SK-N-MC (cell line): ENCODE data around the gene WDR90.

ENCODE experiments used
- DNase-seq: peaks from one replicate; pipeline ENCODE4 v3.0.0-alpha.2; 2011; ENCODE audit warnings: low read depth, low spot score
- H3K27ac ChIP-seq: fragments of 200-600 bp; sonication (generic); 2 replicates; pipeline ENCODE4 v1.5.1; 2016; ENCODE audit warnings: mixed run types
- H3K36me3 ChIP-seq: fragments of 200-600 bp; sonication (generic); 2 replicates; pipeline ENCODE4 v1.6.1; 2017; ENCODE audit warnings: antibody characterized with exemption, low read length, mixed read lengths; ENCODE audit not compliant: insufficient read depth
- H3K4me3 ChIP-seq: fragments of 200-600 bp; sonication (generic); 2 replicates; pipeline ENCODE4 v1.5.1; 2016
- H3K9ac ChIP-seq: fragments of 200-600 bp; sonication (generic); 2 replicates; pipeline ENCODE4 v1.8.0; 2017; ENCODE audit warnings: mixed run types, mixed read lengths; ENCODE audit not compliant: insufficient read length
- H3K9me3 ChIP-seq: fragments of 200-600 bp; sonication (generic); 2 replicates; pipeline ENCODE4 v1.6.1; 2017; ENCODE audit warnings: low read depth, mild to moderate bottlenecking, antibody characterized with exemption, low read length, moderate library complexity, mixed read lengths
- EZH2 ChIP-seq: fragments of 200-600 bp; sonication (generic); IDR thresholded peaks from one replicate; pipeline ENCODE4 v1.6.1; 2017; ENCODE audit warnings: antibody characterized with exemption
- FOXP2 ChIP-seq: optimal IDR thresholded peaks from 2 replicates; pipeline ENCODE3; 2011; ENCODE audit warnings: mild to moderate bottlenecking, moderate library complexity; ENCODE audit not compliant: insufficient read depth; ENCODE audit errors: extremely low read length, control extremely low read depth
- POLR2AphosphoS5 ChIP-seq: IDR thresholded peaks from 2 replicates; pipeline ENCODE4 v1.6.1; 2012; ENCODE audit warnings: mild to moderate bottlenecking, low read depth, low read length, borderline replicate concordance

Gene WDR90

GRCh38 chr16:661184-661821, 12.1 kb downstream of the WDR90 start:
- no peak for DNase-seq
- TF ChIP-seq EZH2 = no peak
- no peak for TF ChIP-seq FOXP2
- TF ChIP-seq POLR2AphosphoS5 = no peak
- Histone ChIP-seq H3K4me3 (no peak overlapping the region), H3K9me3 (no peaks in the 10 kb centered on the region), H3K36me3 (no peaks in the 10 kb centered on the region; the same call in 1 of the 2 replicates), H3K9ac (peak overlapping the region; percentile 26), H3K27ac (0 out of 2 replicates have a peak overlapping the region, but pooled peaks have one; percentile 36)

- no peak for TF ChIP-seq EZH2
- no peak for TF ChIP-seq FOXP2
- TF ChIP-seq POLR2AphosphoS5 = no peak
- Histone ChIP-seq H3K9ac (no peak overlapping the region), H3K36me3 (no peaks in the 10 kb centered on the region; the same call in 1 of the 2 replicates), H3K4me3 (no peak overlapping the region), H3K9me3 (no peaks in the 10 kb centered on the region), H3K27ac (no peak overlapping the region)
- no peak for DNase-seq
Observed at GRCh38 chr16:662095-662494, 12.9 kb downstream of the WDR90 start.

DNA sequence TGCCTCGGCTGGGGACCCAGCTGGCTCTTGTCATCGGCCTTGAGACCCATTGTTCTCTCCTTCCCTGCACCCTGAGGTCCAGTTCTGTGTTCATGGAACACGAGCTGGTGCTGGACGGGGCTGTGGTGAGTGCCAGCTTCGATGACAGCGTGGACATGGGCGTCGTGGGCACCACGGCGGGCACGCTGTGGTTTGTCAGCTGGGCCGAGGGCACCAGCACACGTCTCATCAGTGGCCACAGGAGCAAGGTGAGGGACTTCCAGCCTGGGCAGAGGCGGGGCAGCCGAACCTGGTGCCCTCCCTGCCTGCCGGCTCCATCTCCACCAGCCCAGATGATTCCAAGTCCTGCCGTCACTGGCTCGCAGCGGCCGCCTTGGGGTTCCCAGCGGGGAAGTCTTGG, 13.4 kb downstream of the WDR90 start:
- no peak overlapping the region for H3K9ac ChIP-seq

GRCh38 chr16:666572-666971, 17.4 kb downstream of the WDR90 start:
- H3K27ac ChIP-seq = no peak overlapping the region
- no peak for DNase-seq
- TF ChIP-seq EZH2 (no peak), POLR2AphosphoS5 (no peak), FOXP2 (no peak)
- no peak overlapping the region for H3K4me3 ChIP-seq
- no peak overlapping the region for H3K9ac ChIP-seq
- H3K9me3 ChIP-seq = no peaks in the 10 kb centered on the region
- peaks cover 25% of the 10 kb centered on the region; the same call in 1 of the 2 replicates for H3K36me3 ChIP-seq

More for the DNA sequence above, 13.4 kb downstream of the WDR90 start:
- Histone ChIP-seq H3K9me3 (no peaks in the 10 kb centered on the region), H3K36me3 (no peaks in the 10 kb centered on the region; the same call in 1 of the 2 replicates), H3K27ac (no peak overlapping the region), H3K4me3 (no peak overlapping the region)
- no peak for TF ChIP-seq EZH2
- TF ChIP-seq FOXP2 = no peak
- TF ChIP-seq POLR2AphosphoS5 = no peak
- DNase-seq = no peak

DNA sequence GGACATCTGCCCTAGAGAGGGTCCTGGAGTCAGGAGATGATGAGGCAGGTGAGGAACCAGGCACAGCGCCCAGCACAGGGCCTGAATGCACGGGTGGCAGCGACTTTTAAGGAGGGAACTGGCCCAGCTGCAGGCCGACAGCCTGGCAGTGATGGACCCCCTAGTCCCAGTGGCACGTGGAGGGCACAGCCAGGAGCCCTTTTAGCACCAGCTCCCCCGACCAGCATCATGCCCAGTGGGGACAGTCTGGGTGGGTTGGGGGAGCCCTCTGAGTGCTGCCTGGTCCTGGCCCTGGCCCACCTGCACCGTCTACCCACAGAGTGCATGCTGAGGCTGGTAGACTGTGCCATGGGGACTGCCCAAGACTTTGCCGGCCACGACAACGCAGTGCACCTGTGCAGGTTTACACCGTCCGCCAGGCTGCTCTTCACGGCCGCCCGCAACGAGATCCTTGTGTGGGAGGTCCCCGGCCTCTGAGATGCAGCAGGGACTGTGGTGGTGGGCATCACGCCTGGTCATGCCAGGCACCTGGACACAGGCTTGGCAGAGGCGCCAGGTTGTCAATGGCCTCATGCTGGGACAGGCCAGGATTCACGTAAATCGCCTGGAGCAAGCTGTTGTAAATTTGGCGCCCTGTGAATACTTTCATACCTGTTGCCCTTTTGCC, 18.1 kb downstream of the WDR90 start:
- Histone ChIP-seq H3K27ac (peak overlapping the region; percentile 29; the same call in 1 of the 2 replicates), H3K9ac (peak overlapping the region; percentile 67), H3K4me3 (peak overlapping the region; percentile 94), H3K36me3 (peaks cover 30% of the 10 kb centered on the region; the same call in 1 of the 2 replicates), H3K9me3 (no peaks in the 10 kb centered on the region)
- TF ChIP-seq EZH2 (no peak), FOXP2 (no peak), POLR2AphosphoS5 (no peak)
- no peak for DNase-seq

DNA sequence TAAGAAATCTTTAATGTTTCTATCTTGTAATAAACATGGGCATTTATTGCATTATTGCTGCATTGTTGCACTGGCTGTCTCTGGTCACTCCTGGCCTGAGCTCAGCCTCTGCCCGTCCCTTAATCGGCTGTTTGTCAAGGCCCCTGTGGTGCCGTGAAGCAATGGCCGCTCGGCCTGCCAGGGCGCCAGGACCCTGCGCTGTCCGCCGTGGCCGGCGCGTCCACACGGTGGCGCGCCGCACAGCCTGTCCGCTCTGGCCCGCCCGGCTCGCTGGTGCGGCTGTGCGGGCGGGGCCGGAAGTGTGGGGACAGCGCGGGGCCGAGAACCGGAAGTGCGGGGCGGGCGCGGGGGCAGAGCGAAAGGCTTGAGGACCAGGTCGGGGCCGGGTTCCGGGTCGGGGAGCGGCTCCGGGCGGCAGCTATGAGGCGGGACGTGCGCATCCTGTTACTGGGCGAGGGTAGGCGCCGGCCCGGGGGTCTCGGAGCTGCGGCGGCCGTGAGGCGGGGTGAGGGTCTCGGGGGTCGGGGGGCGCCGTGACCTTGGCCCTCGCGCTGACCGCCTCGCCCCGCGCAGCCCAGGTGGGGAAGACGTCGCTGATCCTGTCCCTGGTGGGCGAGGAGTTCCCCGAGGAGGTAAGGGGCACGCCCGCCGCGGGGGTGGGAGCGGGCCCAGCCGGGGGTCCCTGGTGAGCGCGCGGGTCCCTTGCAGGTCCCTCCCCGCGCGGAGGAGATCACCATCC, 18.8 kb downstream of the WDR90 start, which contains the start of gene RHOT2:
Gene RHOT2, plus strand, starts transcription at position 353 of the 739 bp plus-strand sequence. Its CDS starts 68 bp downstream, at position 421.
- Histone ChIP-seq H3K36me3 (peaks cover 37% of the 10 kb centered on the region; the same call in 1 of the 2 replicates), H3K27ac (peak within 1 kb of the TSS; percentile 83), H3K4me3 (peak within 1 kb of the TSS; percentile 94), H3K9ac (peak within 1 kb of the TSS; percentile 98), H3K9me3 (no peaks in the 10 kb centered on the region)
- TF ChIP-seq FOXP2 = peak; percentile 43
- TF ChIP-seq POLR2AphosphoS5 = peak; percentile 86
- no peak for TF ChIP-seq EZH2
- DNase-seq = no peak

DNA sequence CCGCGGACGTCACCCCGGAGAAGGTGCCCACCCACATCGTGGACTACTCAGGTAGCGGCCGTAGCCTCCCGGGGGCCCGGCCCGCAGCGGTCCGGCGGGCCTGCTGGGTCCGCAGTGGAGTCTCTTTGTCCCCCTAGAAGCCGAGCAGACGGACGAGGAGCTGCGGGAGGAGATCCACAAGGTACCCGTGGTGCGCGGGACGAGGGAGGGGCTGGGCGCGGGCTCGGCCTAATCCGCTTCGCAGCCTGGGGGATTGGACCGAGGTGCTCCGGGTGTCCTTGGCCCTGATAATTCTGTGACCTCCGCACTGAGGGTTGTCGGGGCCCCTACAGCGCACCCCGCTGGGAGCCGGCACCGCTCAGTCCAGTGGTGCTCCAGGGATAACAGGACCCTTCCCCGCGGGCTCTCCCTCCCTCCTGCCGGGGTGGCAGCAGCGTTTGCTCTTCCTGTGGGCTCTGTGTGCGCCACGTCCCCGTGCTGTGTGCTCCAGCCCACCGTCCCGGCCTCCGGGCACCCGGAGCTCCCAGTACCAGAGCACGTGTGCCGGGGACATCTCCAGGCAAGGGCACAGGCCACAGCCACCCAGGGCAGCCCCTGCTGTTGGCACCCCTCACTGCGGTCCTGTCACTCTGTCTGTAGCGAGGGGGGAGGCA, 19.5 kb downstream of the WDR90 start:
- H3K9ac ChIP-seq = peak overlapping the region; percentile 98
- peak overlapping the region; percentile 94 for H3K4me3 ChIP-seq
- H3K36me3 ChIP-seq = peaks cover 42% of the 10 kb centered on the region; the same call in 1 of the 2 replicates
- no peak for DNase-seq
- peak overlapping the region; percentile 83 for H3K27ac ChIP-seq
- TF ChIP-seq POLR2AphosphoS5 (no peak), FOXP2 (no peak), EZH2 (no peak)
- no peaks in the 10 kb centered on the region for H3K9me3 ChIP-seq

DNA sequence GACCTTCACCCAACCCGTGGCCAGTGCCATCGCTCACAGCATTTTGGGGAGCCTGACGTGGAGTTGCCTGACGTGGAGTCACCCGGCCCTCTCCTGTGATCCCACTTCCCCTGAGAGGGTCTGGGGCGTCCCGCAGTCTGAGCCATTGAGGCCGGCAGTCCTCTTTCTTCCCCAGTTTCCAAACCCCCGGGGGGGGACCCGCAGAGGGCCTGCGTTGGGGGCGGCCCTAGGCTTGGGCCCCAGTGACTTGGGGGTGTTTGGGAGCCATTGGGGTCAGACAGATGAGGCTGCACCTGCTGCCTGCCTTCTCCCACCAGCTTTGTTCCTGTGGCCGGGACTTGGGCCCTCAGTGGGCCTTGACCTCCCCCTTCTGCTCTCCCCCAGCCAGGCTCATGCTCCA, 20.5 kb downstream of the WDR90 start:
- H3K9ac ChIP-seq = no peak overlapping the region
- H3K9me3 ChIP-seq = no peaks in the 10 kb centered on the region
- DNase-seq = no peak
- TF ChIP-seq FOXP2 = no peak
- TF ChIP-seq POLR2AphosphoS5 = no peak
- TF ChIP-seq EZH2 = no peak
- H3K4me3 ChIP-seq = no peak overlapping the region
- H3K27ac ChIP-seq = no peak overlapping the region
- H3K36me3 ChIP-seq = peaks cover 49% of the 10 kb centered on the region; the same call in 1 of the 2 replicates
